H9 (cell line): Measurements from ENCODE around the gene TM7SF3. TPM values are rescaled to one million over a fixed set of nuclear protein-coding genes. Genes with fewer than 3 reads are reported as not detected.

ENCODE experiments used
- DNase-seq: peaks from one replicate; pipeline ENCODE4 v3.0.0-alpha.2; 2017
- H2AFZ ChIP-seq: one replicate; pipeline ENCODE4 v1.6.1; 2013; ENCODE audit warnings: mild to moderate bottlenecking, low read length, control low read depth, moderate library complexity
- H2AK5ac ChIP-seq: 2 replicates; pipeline ENCODE4 v1.6.1; 2013; ENCODE audit warnings: low read length, control low read depth, mixed read lengths; ENCODE audit not compliant: insufficient read length
- H2BK120ac ChIP-seq: one replicate; pipeline ENCODE4 v1.6.1; 2013; ENCODE audit warnings: low read depth, mild to moderate bottlenecking, low read length, control low read depth, inconsistent platforms; ENCODE audit not compliant: poor library complexity, severe bottlenecking
- H2BK12ac ChIP-seq: 2 replicates; pipeline ENCODE4 v1.6.1; 2013; ENCODE audit warnings: low read length, control low read depth, mixed read lengths, low read depth; ENCODE audit not compliant: insufficient read length
- H2BK15ac ChIP-seq: 2 replicates; pipeline ENCODE4 v1.6.1; 2013; ENCODE audit warnings: low read depth, low read length, control low read depth
- H2BK20ac ChIP-seq: one replicate; pipeline ENCODE4 v1.6.1; 2013; ENCODE audit warnings: low read depth, mild to moderate bottlenecking, low read length, control low read depth, inconsistent platforms; ENCODE audit not compliant: poor library complexity, severe bottlenecking
- H2BK5ac ChIP-seq: 2 replicates; pipeline ENCODE4 v1.6.1; 2013; ENCODE audit warnings: low read length, control low read depth, mixed read lengths; ENCODE audit not compliant: insufficient read length
- H3K14ac ChIP-seq: 2 replicates; pipeline ENCODE4 v1.6.1; 2013; ENCODE audit warnings: low read length, control low read depth; ENCODE audit not compliant: insufficient read depth
- H3K18ac ChIP-seq: 2 replicates; pipeline ENCODE4 v1.6.1; 2013; ENCODE audit warnings: low read depth, mild to moderate bottlenecking, mixed read lengths, low read length, control low read depth; ENCODE audit not compliant: insufficient read length
- H3K23ac ChIP-seq: 2 replicates; pipeline ENCODE4 v1.6.1; 2013; ENCODE audit warnings: low read length, control low read depth, mixed read lengths, low read depth; ENCODE audit not compliant: insufficient read length
- H3K23me2 ChIP-seq: 2 replicates; pipeline ENCODE4 v1.6.1; 2013; ENCODE audit warnings: low read depth, mild to moderate bottlenecking, mixed read lengths, low read length, control low read depth; ENCODE audit not compliant: insufficient read length, poor library complexity, severe bottlenecking
- H3K27ac ChIP-seq: 2 replicates; pipeline ENCODE4 v1.5.1; 2013; ENCODE audit warnings: low read length, control low read depth, mixed read lengths, low read depth; ENCODE audit not compliant: insufficient read length
- H3K27me3 ChIP-seq: 2 replicates; pipeline ENCODE4 v1.6.1; 2013; ENCODE audit warnings: low read length, control low read depth, inconsistent platforms; ENCODE audit not compliant: insufficient read depth
- H3K4ac ChIP-seq: 2 replicates; pipeline ENCODE4 v1.6.1; 2013; ENCODE audit warnings: low read depth, mild to moderate bottlenecking, control low read depth, inconsistent platforms, low read length, moderate library complexity
- H3K4me1 ChIP-seq: 2 replicates; pipeline ENCODE4 v1.6.1; 2013; ENCODE audit warnings: low read length, control low read depth, inconsistent platforms; ENCODE audit not compliant: insufficient read depth
- H3K4me2 ChIP-seq: 2 replicates; pipeline ENCODE4 v1.6.1; 2013; ENCODE audit warnings: low read length, control low read depth, mixed read lengths; ENCODE audit not compliant: insufficient read length, insufficient read depth
- H3K56ac ChIP-seq: 2 replicates; pipeline ENCODE4 v1.6.1; 2013; ENCODE audit warnings: low read depth, mild to moderate bottlenecking, mixed read lengths, low read length, control low read depth; ENCODE audit not compliant: insufficient read length
- H3K79me1 ChIP-seq: 2 replicates; pipeline ENCODE4 v1.6.1; 2013; ENCODE audit warnings: low read depth, mild to moderate bottlenecking, moderate library complexity, low read length, control low read depth, inconsistent platforms; ENCODE audit not compliant: insufficient read depth, poor library complexity, severe bottlenecking
- H3K79me2 ChIP-seq: 2 replicates; pipeline ENCODE4 v1.6.1; 2013; ENCODE audit warnings: low read length, control low read depth, inconsistent platforms; ENCODE audit not compliant: insufficient read depth
- H3K9ac ChIP-seq: 2 replicates; pipeline ENCODE4 v1.6.1; 2013; ENCODE audit warnings: low read length, control low read depth, mixed read lengths; ENCODE audit not compliant: insufficient read length; ENCODE audit errors: extremely low read depth
- H3K9me3 ChIP-seq: one replicate; pipeline ENCODE4 v1.6.1; 2013; ENCODE audit warnings: low read depth, low read length, inconsistent platforms; ENCODE audit not compliant: control insufficient read depth
- H3T11ph ChIP-seq: one replicate; pipeline ENCODE4 v1.6.1; 2013; ENCODE audit warnings: mild to moderate bottlenecking, low read length, control low read depth, inconsistent platforms
- H4K20me1 ChIP-seq: one replicate; pipeline ENCODE4 v1.6.1; 2013; ENCODE audit not compliant: control insufficient read depth, insufficient read length, insufficient read depth
- H4K5ac ChIP-seq: 2 replicates; pipeline ENCODE4 v1.6.1; 2013; ENCODE audit warnings: low read depth, mild to moderate bottlenecking, mixed read lengths, low read length, control low read depth; ENCODE audit not compliant: insufficient read length
- H4K8ac ChIP-seq: replicated peaks from 2 replicates; pipeline ENCODE4 v1.6.1; 2013; ENCODE audit warnings: low read length, control low read depth, mixed read lengths, low read depth; ENCODE audit not compliant: insufficient read length
- H4K91ac ChIP-seq: 2 replicates; pipeline ENCODE4 v1.6.1; 2013; ENCODE audit warnings: low read depth, mild to moderate bottlenecking, moderate library complexity, mixed read lengths, low read length, control low read depth; ENCODE audit not compliant: insufficient read length
- H3K27ac Mint-ChIP-seq, 3 experiments: 2 replicates in 2 of 3; 3 replicates in 1 of 3; pipeline ENCODE4 v1.8.0; 2020 to 2021; ENCODE audit warnings: mixed read lengths in 3 of 3, mild to moderate bottlenecking in 1 of 3, moderate library complexity in 1 of 3
- H3K27me3 Mint-ChIP-seq: 2 replicates; pipeline ENCODE4 v1.8.0; 2021; ENCODE audit warnings: low read depth, mild to moderate bottlenecking, moderate library complexity, mixed read lengths
- H3K36me3 Mint-ChIP-seq, 3 experiments: 2 replicates in 2 of 3; 3 replicates in 1 of 3; pipeline ENCODE4 v1.8.0; 2020 to 2021; ENCODE audit warnings: low read depth in 3 of 3, mixed read lengths in 3 of 3; ENCODE audit not compliant: insufficient read depth in 1 of 3
- H3K4me1 Mint-ChIP-seq, 2 experiments: 2 replicates each; pipeline ENCODE4 v1.8.0; 2020; ENCODE audit warnings: mixed read lengths in 2 of 2
- H3K4me3 Mint-ChIP-seq, 2 experiments: 2 replicates in 1 of 2; 3 replicates in 1 of 2; pipeline ENCODE4 v1.8.0; 2020 to 2021; ENCODE audit warnings: mild to moderate bottlenecking in 2 of 2, mixed read lengths in 2 of 2, moderate library complexity in 1 of 2
- H3K9me3 Mint-ChIP-seq, 2 experiments: 2 replicates in 1 of 2; 3 replicates in 1 of 2; pipeline ENCODE4 v1.8.0; 2020; ENCODE audit warnings: mild to moderate bottlenecking in 2 of 2, mixed read lengths in 2 of 2, moderate library complexity in 1 of 2
- CTCF ChIP-seq: fragments of 200-600 bp; sonication (generic); conservative IDR thresholded peaks from 3 replicates; pipeline ENCODE4 v1.8.0; 2021; ENCODE audit warnings: antibody characterized with exemption, mild to moderate bottlenecking
- WGBS: extraction: QIAGEN DNeasy Blood & Tissue Kit; methylation state at CpG from one replicate; pipeline ENCODE4 v1.1.7; 2013; ENCODE audit warnings: missing lambda C conversion rate, low lambda C conversion rate, mixed read lengths; ENCODE audit not compliant: insufficient read length; ENCODE audit errors: extremely low coverage; 5-methylcytosine and 5-hydroxymethylcytosine counted together
- total RNA-seq: library from RNA; stranded (reverse); gene quantifications from 2 replicates; pipeline ENCODE4 v1.2.1, GENCODE V29; 2021

Gene TM7SF3
- total RNA-seq, 1 experiment from 2014 or later: 74.9 TPM

- Histone ChIP-seq H3K4me2 (no peak overlapping the region), H3K23me2 (no peaks in the 10 kb centered on the region), H2AK5ac (no peak overlapping the region), H3K79me1 (no peaks in the 10 kb centered on the region), H3K9me3 (no peaks in the 10 kb centered on the region), H3K14ac (no peak overlapping the region), H3K27me3 (no peaks in the 10 kb centered on the region), H4K91ac (no peak overlapping the region), H2BK15ac (no peak overlapping the region), H4K5ac (no peak overlapping the region), H3K56ac (no peak overlapping the region), H2BK120ac (no peak overlapping the region), H3K18ac (no peak overlapping the region), H2BK20ac (no peak overlapping the region), H3K27ac (no peak overlapping the region), H2AFZ (no peak overlapping the region), H3K79me2 (no peaks in the 10 kb centered on the region; the same call in 1 of the 2 replicates), H2BK5ac (no peak overlapping the region), H3K4ac (no peak overlapping the region), H3K23ac (no peak overlapping the region), H3K4me1 (no peaks in the 10 kb centered on the region), H4K8ac (no peak overlapping the region), H3K9ac (no peak overlapping the region), H2BK12ac (no peak overlapping the region), H4K20me1 (no peaks in the 10 kb centered on the region), H3T11ph (no peak overlapping the region)
- WGBS: no CpG with 5 or more reads among the region's 4 CpGs
- Mint-ChIP-seq H3K4me1 (no peaks in the 10 kb centered on the region), H3K27ac (no peak overlapping the region), H3K9me3 (no peaks in the 10 kb centered on the region), H3K4me3 (no peak overlapping the region), H3K27me3 (no peaks in the 10 kb centered on the region), H3K36me3 (peaks cover 3 to 20% (median 15%) of the 10 kb centered on the region in 3 experiments; a peak in 5 of 7 replicates)
- TF ChIP-seq CTCF: no peak
- no peak for DNase-seq
These were observed 60.2 kb downstream of the TM7SF3 start for GRCh38 chr12:26954027-26954426.
